ENCODE data around the gene ERFE. TPM values are rescaled to one million over a fixed set of nuclear protein-coding genes. Genes with fewer than 3 reads are reported as not detected.
A peak's percentile ranks its signal among the peaks of the same experiment; 100 is the strongest.

The ERFE gene
- total and polyA plus RNA-seq, 9 of the 15 experiments (the other 6 are each of a cell fraction or from before 2014, with no cell fraction given), result 0.55 to 8.2 (median 3.7) TPM

GRCh38 chr2:238203094-238203972, 44.6 kb downstream of the ERFE start, which contains the start of gene ILKAP (continued):
- TF ChIP-seq E2F8 (IDR thresholded peaks at IDR 0.05; ENCODE audit: low read depth, partially characterized antibody) (peak; percentile 54), PHF20 (IDR thresholded peaks at IDR 0.05; ENCODE audit: partially characterized antibody) (peak; percentile 35), ZFP1 (CRISPR knock-in tag; IDR thresholded peaks at IDR 0.05) (no peak), YY1 (IDR thresholded peaks at IDR 0.05; ENCODE audit: borderline replicate concordance in 1 of 3, control insufficient read depth in 1 of 3, extremely low read depth in 1 of 3, insufficient read depth in 3 of 3, insufficient read length in 1 of 3, insufficient replicate concordance in 2 of 3, low read depth in 1 of 3, low read length in 2 of 3) (peak in 2 of 3 experiments; percentile 35 to 70), ZFX (CRISPR knock-in tag; IDR thresholded peaks at IDR 0.05) (peak; percentile 84), GTF3C2 (IDR thresholded peaks at IDR 0.05; ENCODE audit: borderline replicate concordance, extremely low read depth, insufficient read length) (no peak), SIN3A (IDR thresholded peaks at IDR 0.05; ENCODE audit: borderline replicate concordance in 2 of 2, control insufficient read depth in 1 of 2, low read depth in 2 of 2, low read length in 2 of 2) (0 out of 4 replicates have a peak, but pooled peaks of 1 of the 2 experiments have one; percentile 27), CTCF (IDR thresholded peaks at IDR 0.05 in 2 of 3, conservative IDR thresholded peaks at IDR 0.05 in 1 of 3; ENCODE audit: insufficient read depth in 2 of 3, low read depth in 1 of 3, low read length in 3 of 3) (0 out of 6 replicates have a peak, but pooled peaks of 1 of the 3 experiments have one; percentile 1), RB1 (IDR thresholded peaks at IDR 0.05; ENCODE audit: low read depth) (peak; percentile 44), NR2C2 (CRISPR knock-in tag; IDR thresholded peaks at IDR 0.05) (no peak), NR2C2 (tag; IDR thresholded peaks at IDR 0.05) (0 out of 2 replicates have a peak, but pooled peaks have one; percentile 6), TAF1 (IDR thresholded peaks at IDR 0.05; ENCODE audit: control insufficient read depth, extremely low read depth, insufficient read depth, low read length, severe bottlenecking) (peak; percentile 51), ETV5 (CRISPR knock-in tag; IDR thresholded peaks at IDR 0.05; ENCODE audit: low read depth) (no peak), POLR2A (conservative IDR thresholded peaks at IDR 0.05) (peak; percentile 72), ZKSCAN8 (CRISPR knock-in tag; IDR thresholded peaks at IDR 0.05) (no peak), ZBTB7A (IDR thresholded peaks at IDR 0.05; ENCODE audit: borderline replicate concordance, control insufficient read depth, low read depth, low read length) (peak; percentile 7; the same call in 1 of the 2 replicates), ZNF175 (CRISPR knock-in tag; IDR thresholded peaks at IDR 0.05; ENCODE audit: low read depth) (no peak)

Data from K562 (cell line).